Measurements from ENCODE around the gene MLPH.
"Not testable (repeated sequence)": the region's sequence is repeated elsewhere in the genome, so short reads cannot be mapped to it uniquely, and the experiment has no call there.

MLPH gene

DNA sequence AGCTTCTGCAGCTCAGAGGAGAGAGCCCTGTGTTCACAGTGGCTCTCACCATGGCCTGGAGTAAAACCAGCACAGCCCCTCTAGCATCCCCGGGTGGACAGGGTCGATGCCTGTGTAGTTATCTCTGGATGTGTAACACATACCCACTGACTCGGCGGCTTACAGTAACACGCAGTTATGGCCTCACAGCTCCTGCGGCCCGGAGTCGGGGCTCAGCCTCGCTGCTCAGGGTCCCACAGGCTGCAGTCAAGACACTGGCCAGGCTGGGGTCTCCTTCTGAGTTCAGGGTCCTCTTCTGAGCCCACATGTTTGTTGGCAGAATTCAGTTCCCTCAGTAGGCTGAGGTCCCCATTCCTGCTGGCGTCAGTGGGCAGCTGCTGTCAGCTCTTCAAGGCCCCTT lies 106.0 kb downstream of the MLPH start:
- no peak for DNase-seq

DNA sequence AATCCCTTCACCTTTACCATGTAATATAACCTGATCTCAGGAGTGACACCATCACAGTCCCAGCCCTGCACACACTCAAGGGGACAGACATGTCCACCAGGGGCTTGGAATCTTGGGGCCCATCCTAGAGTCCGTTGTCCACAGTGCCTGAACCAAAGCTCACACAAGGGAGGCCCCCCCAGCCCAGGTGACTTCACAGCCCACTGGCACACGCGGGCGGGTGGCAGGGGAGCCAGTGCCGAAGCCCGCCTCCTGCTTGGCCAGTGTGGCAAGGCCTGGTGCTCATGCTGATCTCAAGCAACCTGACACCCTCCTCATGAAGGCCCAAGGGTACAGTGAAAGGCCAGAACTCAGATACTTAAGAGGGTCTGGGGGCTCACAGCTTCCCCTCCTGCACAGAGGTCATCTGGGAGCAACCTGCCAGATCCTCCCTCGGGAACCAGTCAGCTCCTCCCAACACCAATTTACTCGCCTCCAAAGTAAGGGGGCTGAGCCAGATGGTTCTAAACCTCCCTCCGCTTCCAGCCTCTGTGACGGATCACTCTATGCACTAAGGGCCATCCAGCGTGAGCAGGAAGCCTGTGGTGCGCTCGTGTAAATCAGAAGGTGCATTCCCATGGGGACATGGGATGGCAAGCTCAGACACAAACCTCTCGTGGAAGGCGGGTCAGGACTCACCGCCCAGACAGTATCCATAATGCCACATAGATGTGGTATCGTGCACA lies 106.7 kb downstream of the MLPH start:
- DNase-seq: peak; percentile 42

DNA sequence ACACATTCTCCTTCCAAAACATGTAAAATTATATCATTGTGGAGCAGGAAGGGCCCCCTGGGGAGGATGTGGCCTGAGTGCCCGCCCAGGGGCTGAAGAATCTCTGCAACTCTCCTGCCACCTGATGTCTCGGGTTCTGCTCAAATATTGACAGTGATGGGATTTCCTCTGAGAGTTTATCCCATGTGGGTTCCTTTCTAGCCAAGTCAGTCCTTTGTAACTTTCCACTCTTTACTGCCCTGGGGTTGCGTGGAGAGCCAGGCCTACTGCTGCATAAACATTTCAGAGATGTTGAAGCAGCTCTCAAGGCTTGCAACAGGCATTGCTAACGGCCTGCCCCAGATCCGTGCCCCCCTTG lies 107.4 kb downstream of the MLPH start:
- DNase-seq: no peak

DNA sequence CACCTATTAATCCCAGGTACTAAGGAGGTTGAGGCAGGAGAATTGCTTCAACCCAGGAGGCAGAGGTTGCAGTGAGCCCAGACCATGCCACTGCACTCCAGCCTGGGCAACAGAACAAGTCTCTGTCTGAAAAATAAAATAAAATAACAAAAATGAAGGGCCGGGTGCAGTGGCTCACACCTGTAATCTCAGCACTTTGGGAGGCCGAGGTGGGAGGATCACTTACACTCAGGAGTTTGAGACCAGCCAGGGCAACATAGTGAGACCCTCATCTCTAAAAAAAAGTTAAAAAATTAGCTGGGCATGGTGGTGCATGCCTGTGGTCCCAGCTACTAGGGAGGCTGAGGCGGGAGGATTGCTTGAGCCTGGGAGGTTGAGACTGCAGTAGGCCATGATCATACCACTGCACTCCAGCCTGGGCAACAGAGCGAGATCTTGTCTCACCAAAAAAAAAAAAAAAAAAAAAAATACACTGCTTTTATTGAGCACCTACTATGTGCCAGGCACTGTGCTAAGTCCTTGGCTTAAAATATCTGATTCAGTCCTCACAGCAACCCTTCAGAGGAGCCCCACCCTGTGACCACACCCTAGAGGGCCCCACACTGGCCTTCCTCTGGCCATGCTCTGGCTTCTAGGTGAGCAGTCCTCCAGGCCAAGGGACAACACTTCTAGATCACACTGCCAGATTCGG lies 108.9 kb downstream of the MLPH start:
- not testable (repeated sequence) for DNase-seq

DNA sequence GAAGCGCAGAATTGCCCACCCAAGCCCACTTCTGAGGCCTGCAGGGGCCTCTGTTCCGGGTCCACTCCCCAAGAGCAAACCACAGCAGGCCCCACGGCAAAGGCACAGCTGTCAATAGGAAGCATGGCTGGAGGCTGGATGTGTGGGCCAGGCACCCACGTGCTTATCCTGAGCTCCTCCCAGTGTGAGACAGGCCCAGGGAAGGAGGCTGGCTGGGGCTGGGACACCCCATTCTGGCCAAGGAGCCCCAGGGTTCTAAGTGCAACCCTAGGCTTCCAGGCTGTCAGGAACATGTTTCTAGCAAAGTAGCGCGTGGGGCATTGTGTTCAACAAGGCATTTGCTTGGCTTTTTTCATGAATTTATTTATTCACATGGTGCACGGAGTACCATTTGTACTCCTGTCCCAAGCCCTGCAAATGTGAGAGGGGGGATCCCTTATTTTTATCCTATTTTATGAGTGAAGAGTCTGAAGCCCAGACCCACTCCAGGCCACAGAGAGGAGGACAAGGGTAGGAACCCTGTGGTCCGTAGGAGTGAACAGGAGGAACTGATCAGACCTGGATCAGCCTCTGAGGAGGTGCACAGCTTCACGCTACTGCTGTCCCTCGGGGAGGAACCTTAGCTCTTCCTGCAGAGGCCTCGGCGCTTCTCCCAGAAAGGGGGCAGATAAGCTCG lies 109.6 kb downstream of the MLPH start:
- no peak for DNase-seq

DNA sequence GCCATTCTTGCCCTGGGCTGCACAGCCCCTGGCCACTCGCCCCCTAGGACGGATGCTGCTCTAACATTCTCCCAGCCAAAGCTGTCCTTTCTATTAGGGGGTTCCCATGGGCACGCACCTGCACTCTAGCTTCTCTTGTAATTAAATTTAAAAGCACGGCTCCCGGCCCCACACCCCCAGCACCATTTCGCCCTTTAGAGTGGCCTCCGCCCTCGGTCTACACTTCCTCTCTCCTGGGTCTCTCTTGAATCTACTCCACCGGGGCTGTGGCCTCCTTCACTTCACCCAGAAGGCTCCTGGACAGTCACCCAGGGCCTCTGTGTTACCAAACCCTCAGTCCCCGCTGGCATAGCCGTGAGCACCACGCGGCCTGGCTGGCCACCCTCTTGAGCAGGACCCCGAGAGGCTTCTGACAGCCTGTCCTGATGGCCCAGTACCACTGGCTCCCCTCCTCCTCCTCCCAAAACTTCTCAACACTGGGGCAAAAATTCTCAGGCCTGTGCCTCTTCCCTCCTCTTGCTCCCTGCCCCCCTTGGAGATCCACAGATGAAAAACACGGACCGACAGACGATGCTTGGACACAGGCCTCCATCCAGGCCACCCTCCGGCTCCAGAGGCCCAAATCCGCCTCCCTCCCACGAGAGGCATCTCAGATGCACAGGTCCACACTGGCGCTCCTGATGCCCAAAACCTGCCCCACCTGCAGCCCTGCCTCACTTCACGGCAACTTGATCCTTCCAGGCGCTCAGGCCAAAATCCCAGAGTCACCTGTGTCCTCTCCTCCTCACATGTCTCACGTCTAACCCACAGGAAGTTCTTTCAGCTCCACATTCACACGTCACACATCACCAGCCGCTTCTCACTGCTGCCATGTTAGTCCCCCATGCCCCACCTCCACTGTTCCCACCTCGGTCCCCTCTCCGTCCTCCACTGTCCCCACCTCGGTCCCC lies 110.4 kb downstream of the MLPH start:
- no peak for DNase-seq

DNA sequence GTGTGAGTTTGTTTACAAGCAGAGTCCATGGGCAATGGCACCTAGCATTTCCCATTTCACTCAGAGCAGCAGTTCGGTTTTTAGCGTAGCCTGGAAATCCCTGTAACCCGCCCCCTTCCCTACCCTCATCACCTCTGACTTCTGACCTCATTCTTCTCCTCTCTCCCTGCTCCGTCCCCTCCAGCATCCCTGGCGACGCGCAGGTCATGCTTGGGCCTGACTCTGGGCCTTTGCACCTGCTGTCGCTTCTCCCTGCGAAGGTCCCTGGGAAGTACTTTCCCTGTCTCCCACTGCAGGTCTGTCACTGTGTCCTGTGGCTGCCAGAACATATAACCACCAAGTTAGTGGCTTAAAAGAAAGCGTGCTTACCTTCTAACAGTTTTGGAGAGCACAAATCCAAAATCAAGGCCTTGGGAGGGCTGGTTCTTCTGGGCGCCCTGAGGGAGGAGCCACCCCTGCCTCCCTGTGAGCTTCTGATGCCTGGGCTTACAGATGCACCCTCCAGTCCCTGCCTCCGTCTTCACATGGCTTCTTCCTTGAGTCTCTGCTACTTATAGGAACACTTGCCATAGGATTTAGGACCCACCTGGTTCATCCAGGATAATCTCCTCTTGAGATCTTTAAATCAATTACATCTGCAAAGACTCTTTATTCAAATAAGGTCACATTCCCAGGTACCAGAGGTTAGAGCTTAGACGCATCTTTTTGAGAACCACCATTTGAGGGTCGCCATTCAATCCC lies 111.6 kb downstream of the MLPH start:
- DNase-seq: no peak

DNA sequence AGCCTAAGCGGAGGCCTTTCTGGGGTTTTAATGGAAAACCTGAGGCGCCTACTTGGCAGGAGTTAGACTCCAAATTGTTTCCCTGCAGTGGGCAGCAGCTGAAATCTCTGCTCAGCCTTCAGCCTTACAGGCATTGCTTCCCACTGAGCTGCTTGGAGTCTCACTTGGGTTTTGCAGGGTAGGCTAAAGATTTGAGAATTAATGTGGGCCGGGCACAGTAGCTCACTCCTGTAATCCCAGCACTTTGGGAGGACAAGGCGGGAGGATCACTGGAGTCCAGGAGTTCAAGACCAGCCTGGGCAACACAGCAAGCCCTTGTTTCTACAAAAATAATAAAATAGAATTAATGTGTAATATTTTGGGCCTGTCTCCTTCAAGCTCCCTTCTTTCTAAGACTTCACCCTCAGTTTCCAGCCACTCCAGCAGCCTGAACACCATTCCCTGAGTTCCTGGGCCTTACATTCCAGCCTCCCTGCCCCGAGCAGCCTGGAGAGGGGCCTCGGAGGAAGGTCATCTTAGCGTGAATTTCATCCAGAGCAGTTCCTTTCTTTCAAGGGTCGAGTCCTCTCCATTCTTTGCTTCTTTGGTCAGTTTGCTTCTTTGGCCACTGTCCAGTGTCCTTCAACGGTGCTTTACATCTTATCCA lies 112.5 kb downstream of the MLPH start:
- DNase-seq: no peak

DNA sequence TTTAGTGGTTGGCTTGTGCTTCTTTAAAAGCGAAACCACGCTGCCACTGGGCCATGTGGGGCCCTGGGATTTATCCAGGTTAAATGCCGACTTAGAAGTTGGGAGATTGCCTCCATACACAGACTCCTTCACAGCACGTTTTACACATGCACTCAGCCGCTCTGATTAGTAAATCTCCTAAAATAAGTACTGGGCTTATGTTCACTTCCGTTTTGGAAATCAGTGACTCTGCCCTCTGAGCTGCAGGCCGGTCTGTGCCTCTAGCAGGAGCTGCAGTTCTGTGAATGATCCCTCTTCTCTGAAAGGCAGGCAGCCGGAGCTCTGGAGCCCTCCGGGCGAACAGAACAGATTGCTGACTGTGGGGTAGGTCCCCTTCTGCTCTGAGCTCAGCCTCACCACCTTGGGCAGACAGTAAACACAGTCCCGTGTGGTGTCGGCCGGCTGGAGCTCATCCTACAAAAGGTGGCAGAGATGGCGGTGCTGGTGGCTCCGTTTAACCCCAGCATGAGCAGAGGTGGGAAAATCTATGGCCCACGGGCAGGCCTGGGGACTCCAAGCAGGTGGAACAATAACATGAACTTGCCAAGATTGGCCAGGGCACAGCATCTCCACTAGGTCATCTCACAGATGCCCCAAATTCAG lies 113.3 kb downstream of the MLPH start:
- peak; percentile 59 for DNase-seq

DNA sequence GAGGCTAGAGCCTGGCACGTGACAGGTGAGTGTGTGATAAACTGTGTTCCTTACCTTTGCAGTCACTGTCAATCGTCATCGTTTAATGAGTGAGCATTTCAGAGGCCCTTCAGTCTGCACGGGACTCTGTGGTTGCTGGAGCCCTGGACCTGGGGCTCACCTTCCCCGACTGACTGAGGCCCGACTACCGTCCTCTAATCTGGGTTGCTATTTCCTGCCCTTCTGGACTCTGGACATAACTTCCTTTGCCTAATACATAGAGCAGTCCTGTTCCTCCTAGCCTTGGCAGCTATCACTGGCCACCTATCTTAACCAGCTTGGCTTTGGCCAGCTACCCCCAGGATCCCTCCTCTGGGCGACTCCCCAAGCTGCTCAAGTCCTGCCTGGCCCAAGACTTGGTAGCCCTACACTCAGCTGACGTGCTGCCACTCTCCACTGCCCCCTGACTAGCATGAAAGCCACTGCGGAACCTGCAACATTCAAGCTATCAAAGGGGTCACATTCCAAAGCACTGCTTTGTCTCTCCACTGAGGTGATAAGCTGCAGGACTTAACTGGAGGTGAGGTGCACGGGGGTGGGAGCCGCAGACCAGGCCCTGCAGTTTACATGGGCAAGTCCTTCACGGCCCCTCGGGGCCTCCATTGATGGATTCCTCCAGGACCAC lies 114.5 kb downstream of the MLPH start:
- DNase-seq: no peak

DNA sequence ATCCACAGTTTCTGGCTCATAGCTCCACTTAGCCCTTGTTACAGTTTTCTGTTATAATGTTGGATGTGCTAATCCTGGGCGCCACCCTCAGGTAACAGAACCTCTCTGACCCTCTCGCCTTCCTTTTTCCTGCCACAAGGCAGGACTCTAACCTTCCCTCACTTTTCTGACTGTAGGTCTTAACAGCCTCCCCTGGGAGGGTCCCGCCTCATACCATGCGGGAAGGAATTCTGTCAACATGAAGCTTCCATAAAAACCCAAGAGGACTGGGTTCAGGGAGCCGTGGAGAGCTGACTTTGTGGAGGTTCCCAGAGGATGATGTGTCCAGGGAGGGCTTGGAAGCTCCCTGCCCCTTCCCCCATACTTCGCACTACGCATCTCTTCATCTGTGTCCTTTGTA lies 115.4 kb downstream of the MLPH start:
- DNase-seq: no peak

DNA sequence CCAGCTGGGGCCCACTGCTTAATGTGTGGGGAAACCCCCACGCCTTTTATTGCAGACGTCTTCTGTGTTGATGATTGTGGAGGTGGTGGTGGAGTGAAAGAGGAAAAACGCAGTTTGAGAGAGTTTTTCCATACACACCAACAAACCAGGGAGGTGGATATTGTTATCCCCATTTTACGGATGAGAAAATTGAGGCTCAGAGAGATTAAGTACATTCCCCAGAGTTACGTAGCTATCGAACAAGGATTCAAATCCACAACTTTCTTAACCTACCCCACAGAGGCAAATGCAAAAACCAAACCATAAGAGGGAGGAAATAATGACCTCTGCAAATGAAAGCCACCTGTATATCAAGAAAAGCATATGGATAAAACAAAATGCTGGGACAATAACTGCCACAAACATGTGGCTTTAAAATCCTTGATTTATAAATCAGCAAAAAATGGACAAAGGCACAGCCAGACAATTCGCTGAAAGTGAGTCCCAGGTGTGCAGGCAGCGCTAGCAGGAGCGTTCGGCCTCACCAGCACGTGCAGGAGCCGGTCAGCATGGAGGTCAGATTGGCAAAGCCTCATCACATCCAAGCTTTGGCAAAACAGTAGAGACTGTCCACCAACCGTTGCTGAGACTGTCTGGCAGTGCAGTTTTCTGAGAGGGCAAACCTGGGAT lies 116.1 kb downstream of the MLPH start:
- DNase-seq: no peak

DNA sequence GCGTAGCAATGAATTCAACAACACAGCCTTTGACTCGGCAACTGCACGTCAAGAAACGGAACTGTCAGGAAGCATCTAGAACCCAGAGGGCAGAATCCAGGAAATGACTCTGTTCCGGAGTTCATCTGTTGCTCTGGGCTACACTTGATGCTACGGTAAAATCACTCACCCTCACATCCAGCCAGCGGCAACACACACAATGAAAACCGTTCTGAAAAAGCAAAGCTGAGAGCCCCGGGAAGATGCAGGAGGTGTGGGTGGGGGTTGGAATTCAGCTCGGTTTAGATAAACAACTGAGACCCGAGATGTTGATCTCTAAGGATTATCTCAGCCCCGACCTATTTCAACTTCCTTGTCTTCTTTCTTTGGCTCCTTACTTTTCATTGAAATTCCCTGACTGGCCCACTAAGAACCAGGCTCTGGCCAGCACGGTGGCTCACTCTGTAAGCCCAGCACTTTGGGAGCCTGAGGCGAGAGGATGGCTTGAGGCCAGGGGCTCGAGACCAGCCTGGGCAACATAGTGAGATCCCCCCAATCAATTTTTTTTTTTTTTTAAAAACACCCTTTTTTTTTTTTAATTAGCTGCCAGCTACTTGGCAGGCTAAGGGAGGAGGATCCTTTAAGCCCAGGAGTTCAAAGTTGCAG lies 116.8 kb downstream of the MLPH start:
- DNase-seq: no peak

DNA sequence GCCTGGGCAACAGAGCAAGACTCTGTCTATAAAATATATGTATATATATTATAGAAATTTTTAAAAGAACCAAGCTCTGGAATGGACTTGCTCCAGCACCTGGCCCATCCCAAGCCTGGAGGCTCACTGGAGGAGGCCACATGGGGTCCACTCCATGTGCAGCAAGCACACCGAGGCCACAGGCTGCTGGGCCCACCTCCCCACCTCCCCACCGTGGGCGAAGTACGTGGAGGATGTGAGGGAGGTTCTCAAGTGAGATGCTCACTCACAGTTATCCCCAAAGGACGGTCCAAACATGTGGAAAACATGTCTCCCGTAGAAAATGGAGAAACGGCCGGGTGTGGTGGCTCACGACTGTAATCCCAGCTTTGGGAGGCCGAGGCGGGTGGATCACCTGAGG lies 117.3 kb downstream of the MLPH start:
- DNase-seq: no peak
